NCI-H2196 (cell line): ENCODE measurements around the gene C1orf232.
A peak's percentile ranks its signal among the peaks of the same experiment; 100 is the strongest.

Experiments
- DNase-seq: peaks from one replicate; lab custom pipeline; 2025; ENCODE audit not compliant: unreplicated experiment; lab: John Stamatoyannopoulos, UW

The C1orf232 gene

DNA sequence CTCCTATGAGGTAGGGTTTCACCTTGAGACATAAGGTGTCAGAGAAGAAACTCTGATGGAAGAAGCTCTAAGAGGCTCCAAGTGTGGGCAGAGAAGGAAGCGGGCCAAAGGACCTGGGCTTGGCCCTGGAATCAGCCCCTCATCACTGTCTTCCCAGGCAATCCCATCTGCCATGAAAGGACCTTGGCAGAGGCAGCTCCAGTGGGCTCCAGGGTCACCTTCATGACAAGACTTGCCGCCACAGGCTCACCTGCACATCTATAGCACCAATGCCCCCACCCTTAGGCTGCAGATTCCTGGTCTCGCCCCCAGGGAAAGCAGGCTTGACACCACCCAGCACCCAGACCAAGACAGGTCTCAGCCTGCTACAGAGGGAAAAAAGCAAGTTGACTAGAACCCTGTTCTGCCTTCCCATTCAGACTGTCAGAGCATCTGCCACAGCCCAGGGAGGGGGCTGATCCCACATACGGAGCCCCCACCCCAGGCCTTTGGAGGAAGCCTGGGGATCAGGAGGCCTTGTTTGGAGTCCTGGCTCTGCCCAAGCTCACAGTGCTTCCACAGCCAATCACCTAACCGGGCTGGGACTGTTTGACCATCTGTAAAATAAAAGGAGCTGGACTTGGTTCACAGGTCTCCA, 10.4 kb downstream of the C1orf232 start:
- no peak for DNase-seq

DNA sequence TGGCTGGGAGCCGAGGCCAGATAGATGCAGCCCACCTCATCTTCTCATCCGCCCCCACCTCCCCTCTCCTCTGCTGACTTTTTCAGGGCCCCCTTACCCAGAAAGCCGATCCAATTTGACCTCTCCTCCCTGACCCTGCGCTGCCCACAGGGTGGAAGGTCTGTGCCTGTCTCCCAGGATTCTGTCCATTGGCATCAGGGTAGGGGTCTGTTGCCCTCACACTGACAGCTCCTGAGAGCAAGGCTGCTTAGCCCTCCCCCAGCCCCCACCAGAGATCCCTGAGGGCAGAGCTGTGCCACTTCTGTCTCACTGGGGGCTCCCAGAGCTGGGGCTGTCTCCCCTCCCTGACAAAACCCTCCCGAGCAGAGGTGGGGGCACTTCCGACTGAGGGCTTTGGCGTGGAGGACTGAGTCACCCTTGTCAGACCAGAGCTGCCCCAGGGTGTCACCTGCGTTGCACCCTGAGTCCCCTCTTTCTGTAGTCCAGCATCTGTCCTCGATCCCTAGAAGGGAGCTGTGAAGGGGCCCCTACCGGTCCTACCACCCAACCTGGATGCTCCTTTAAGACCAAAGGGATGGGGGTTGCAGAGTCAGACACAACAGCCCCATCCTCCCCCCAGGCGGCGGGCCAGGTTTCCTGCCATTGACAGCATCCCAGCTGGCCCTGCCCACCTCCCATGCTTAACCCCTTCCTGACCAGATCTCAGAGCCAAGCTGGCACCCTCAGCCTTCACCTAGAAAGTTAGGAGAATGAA, 12.3 kb downstream of the C1orf232 start:
- DNase-seq: no peak

DNA sequence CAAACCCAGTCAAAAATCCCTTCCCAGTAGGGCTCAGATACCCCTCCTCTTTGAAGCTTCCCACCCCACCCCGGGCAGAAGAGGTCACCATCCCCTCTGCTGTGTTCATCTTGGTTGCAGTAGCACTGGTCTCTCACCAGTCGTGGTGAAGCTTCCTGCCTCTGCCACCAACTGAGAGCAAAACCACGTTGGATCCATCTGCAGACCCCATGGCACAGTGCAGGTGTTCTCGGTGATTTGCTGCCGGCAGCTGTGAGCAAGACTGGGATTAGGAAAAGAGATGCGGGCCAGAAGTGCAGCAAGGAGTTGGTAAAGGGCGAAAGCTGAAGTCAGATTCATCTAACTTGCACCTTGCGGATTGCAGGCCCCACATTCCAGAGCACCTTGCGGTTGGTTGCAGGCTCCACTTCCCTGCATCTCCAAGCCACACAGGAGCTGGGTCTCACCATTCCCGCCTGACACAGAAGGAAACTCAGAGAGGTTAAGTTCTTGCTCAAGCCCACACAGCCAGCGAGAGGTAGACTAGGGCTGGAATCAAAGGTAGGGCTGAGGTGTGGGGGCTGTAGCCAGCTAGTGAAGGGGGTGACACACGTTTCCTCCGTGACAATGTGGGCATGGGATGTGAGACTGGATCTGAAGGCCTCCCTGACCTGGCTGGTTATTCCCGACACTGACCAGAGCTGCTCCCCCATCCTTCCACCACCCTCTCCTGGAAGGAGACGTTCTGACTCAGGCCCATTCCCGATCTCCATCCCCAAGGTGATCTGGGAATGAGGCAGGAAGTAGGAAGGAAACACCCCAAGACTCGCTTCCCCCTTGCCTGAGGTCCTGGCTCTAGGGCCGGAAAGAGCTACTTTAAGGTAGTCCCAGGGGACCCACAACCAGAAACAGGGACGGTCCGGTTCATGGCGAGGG, 13.1 kb downstream of the C1orf232 start:
- no peak for DNase-seq

GRCh38 chr1:26154750-26155149, 14.0 kb downstream of the C1orf232 start:
- DNase-seq: no peak

DNA sequence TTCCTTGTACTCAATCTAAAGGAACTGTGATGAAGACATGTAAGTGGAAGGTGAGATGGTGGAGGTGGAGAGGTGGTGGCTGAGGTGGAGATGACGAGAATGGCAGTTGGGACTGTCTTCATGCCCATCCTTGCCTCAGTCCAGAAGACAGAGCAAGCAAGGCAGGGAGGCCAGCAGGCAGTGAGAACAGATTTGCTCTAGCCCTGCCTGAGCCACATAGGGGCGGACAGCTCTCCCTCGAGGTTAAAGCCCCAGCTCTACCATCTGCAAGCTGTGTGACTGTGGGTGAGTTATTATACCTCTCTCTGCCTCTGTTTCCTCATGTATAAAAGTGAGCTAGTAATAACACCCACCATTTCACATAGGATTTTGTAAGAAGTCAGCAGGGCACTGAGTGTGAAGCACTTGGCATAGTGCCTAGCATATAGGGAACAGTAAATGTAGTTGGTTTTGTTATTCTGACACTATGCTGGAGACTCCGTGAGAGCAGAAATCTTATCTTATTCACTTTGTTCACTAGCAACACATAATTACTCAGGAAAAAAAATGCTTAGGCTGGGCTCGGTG, 14.7 kb downstream of the C1orf232 start:
- no peak for DNase-seq

DNA sequence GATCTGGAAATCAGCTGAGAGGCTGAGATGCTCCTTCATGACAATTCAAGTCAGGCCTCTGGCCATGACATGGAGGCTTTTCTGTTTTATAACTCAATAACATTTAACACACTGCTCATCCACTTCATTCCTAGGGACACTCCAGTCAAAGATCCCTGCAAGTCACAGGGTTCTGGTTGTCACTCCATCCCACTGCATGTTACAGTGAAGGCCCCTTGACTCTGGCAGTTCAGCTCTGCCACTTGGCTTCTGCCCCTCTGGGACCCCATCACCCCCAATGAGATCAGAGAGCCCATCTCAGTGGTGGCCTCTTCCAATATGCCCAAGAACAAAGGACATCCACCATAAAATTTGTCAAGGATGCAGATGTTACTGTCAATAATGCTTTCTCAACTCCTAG, 19.9 kb downstream of the C1orf232 start:
- no peak for DNase-seq

GRCh38 chr1:26145960-26146294, 22.8 kb downstream of the C1orf232 start:
- no peak for DNase-seq

GRCh38 chr1:26145041-26145959, 23.5 kb downstream of the C1orf232 start:
- DNase-seq: peak; percentile 89

GRCh38 chr1:26142159-26142558, 26.6 kb downstream of the C1orf232 start:
- DNase-seq: no peak

DNA sequence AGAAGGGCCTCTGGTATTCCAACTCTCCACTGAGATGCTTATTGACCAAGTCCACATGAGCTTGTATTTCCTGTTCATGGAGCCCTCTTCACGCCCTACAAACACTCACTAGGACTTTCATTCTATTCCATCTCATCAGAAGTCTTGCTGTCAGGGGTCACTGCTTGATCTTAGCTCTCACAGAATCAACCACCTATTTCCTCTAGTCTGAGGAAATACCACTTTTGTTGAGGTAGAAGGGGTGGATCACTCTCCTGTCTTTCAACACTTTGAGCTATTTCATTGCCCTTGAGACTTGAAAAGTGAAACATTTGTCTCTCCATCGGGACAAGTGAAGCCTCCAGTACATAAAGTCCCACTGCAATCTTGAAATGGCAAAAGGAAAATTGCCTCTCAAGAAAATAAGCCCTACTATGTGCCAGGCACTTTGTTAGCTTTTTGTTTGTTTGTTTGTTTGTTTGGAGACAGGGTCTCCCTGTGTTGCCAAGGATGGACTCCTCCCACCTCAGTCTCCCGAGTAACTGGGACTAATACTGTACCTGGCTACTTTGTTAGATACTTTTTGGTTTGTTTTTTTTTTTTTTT, 29.7 kb downstream of the C1orf232 start:
- DNase-seq: no peak

GRCh38 chr1:26134466-26134865, 34.3 kb downstream of the C1orf232 start:
- no peak for DNase-seq

GRCh38 chr1:26132834-26133167, 36.0 kb downstream of the C1orf232 start:
- DNase-seq: no peak

GRCh38 chr1:26132128-26132833, 36.5 kb downstream of the C1orf232 start:
- DNase-seq: peak; percentile 18

GRCh38 chr1:26130695-26131094, 38.1 kb downstream of the C1orf232 start:
- DNase-seq: no peak

DNA sequence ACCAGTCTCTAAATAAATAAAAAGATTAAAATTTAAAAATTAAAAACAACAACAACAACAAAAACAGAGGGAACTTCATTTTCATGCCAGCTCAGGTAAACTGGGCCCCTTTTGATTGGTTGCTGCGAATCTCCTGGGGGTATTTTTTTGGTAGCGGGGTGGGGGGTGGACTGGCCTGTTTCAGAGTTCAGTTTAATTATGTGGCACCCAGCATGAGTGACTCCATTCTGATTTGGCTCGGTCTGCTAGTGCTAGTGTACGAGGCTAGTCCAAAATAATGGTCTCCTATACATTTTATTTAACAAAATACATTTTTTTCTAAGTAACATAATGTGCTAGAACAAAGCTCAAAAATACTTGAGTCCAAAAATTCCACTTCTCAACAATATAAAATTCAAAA, 39.0 kb downstream of the C1orf232 start:
- no peak for DNase-seq

DNA sequence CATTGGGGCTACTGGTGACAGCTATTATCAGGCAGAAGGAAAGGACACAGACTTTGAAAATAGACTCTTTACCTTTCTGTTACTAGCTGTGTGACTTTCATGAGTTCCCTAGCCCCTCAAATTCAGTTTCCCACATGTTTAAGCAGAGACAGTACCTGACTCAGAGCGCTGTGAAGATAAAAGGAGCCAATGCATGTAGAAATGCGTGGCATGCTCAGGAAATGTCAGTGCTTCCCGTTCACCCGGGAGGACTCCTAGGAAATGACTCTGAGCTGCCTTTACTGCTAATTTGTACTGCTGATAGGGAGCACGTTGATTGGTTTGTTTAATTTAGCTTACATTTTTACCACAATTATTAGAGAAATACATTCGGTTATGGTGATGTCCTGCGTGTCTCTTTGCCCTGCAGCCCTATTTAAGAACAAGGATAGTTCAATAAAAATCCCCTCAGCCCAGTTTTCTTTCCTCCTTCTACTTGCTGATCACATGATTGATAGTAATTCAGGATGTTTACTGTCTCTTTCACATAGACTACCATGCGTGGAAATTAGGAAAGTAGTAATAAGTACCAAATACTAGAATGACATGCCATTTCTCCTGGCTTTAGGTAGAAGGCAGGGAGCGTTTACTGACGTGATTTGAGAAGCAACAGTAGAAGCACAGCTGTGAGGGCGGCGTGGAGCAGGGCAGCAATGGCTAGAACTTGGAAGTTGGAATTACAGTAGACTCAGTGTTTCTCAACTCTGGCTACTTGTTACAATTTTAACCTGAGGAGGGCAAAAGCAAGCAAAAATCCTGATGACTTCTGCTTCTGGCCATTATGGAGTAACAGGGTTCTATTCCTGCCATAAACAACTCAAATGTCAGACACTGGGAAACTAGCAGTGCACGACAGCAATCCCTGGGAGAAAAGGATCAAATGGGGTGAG, 41.3 kb downstream of the C1orf232 start:
- DNase-seq: no peak

- DNase-seq: peak; percentile 80
These were observed 42.3 kb downstream of the C1orf232 start for GRCh38 chr1:26126321-26127084.

GRCh38 chr1:26125946-26126320, 42.8 kb downstream of the C1orf232 start:
- DNase-seq: no peak
